C4-2B (cell line): ENCODE measurements around the gene ERGIC1.

Experiments used
- CTCF ChIP-seq: fragments of 450-650 bp; conservative IDR thresholded peaks from 2 replicates; pipeline ENCODE4 v1.5.1; 2017; ENCODE audit warnings: mild to moderate bottlenecking
- ZFX ChIP-seq: fragments of 450-650 bp; IDR thresholded peaks from 2 replicates; pipeline ENCODE4 v1.6.1; 2017

GRCh38 chr5:172845154-172845553 lies 11.1 kb downstream of the ERGIC1 start:
- TF ChIP-seq CTCF: no peak
- TF ChIP-seq ZFX: no peak
